ENCODE data around the gene FOSL2. TPM values are rescaled to one million over a fixed set of nuclear protein-coding genes. Genes with fewer than 3 reads are reported as not detected.

FOSL2 gene
- total and polyA plus RNA-seq, 2 experiments from 2014 or later = 0.60 to 4.3 TPM

DNA sequence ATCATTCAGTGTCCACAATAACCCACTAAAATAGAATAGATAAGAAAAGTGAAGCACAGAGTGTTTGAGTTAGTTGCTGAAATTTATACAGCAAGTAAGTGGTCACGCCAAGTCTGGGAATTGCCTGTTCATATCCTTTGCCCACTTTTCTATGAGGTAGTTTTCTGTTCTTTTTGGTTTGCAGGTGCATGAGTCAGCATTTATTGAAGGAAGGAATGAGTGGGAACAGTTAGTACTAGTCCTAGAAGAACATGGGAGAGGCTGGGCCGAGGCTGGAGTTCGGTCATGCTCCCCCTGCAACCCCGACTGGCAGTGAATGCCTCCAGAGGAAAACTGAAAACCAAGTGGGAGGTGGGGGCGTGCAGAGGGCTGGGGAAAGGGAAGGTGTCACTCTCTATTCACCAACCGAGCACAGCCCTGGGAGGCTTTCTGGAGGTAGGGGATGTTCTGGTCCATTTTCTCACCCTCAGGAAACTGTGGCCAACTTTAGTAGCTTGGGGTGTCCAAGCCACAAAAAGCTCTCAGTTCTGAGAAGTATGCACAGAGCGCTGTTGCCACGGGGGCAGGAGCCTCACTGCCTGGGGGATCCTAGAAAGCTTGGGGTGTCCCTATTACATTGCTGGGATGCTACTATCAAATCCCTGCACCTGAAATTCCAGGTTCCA is 41.4 kb downstream of the FOSL2 start (continued):
- TF ChIP-seq, protein P1, sequence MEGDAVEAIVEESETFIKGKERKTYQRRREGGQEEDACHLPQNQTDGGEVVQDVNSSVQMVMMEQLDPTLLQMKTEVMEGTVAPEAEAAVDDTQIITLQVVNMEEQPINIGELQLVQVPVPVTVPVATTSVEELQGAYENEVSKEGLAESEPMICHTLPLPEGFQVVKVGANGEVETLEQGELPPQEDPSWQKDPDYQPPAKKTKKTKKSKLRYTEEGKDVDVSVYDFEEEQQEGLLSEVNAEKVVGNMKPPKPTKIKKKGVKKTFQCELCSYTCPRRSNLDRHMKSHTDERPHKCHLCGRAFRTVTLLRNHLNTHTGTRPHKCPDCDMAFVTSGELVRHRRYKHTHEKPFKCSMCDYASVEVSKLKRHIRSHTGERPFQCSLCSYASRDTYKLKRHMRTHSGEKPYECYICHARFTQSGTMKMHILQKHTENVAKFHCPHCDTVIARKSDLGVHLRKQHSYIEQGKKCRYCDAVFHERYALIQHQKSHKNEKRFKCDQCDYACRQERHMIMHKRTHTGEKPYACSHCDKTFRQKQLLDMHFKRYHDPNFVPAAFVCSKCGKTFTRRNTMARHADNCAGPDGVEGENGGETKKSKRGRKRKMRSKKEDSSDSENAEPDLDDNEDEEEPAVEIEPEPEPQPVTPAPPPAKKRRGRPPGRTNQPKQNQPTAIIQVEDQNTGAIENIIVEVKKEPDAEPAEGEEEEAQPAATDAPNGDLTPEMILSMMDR (conservative IDR thresholded peaks at IDR 0.05; ENCODE audit: low read depth in 2 of 2) = no peak
- no peak for TF ChIP-seq ZNF331 (CRISPR knock-in tag; IDR thresholded peaks at IDR 0.05; ENCODE audit: low read depth)
- TF ChIP-seq, protein P2, sequence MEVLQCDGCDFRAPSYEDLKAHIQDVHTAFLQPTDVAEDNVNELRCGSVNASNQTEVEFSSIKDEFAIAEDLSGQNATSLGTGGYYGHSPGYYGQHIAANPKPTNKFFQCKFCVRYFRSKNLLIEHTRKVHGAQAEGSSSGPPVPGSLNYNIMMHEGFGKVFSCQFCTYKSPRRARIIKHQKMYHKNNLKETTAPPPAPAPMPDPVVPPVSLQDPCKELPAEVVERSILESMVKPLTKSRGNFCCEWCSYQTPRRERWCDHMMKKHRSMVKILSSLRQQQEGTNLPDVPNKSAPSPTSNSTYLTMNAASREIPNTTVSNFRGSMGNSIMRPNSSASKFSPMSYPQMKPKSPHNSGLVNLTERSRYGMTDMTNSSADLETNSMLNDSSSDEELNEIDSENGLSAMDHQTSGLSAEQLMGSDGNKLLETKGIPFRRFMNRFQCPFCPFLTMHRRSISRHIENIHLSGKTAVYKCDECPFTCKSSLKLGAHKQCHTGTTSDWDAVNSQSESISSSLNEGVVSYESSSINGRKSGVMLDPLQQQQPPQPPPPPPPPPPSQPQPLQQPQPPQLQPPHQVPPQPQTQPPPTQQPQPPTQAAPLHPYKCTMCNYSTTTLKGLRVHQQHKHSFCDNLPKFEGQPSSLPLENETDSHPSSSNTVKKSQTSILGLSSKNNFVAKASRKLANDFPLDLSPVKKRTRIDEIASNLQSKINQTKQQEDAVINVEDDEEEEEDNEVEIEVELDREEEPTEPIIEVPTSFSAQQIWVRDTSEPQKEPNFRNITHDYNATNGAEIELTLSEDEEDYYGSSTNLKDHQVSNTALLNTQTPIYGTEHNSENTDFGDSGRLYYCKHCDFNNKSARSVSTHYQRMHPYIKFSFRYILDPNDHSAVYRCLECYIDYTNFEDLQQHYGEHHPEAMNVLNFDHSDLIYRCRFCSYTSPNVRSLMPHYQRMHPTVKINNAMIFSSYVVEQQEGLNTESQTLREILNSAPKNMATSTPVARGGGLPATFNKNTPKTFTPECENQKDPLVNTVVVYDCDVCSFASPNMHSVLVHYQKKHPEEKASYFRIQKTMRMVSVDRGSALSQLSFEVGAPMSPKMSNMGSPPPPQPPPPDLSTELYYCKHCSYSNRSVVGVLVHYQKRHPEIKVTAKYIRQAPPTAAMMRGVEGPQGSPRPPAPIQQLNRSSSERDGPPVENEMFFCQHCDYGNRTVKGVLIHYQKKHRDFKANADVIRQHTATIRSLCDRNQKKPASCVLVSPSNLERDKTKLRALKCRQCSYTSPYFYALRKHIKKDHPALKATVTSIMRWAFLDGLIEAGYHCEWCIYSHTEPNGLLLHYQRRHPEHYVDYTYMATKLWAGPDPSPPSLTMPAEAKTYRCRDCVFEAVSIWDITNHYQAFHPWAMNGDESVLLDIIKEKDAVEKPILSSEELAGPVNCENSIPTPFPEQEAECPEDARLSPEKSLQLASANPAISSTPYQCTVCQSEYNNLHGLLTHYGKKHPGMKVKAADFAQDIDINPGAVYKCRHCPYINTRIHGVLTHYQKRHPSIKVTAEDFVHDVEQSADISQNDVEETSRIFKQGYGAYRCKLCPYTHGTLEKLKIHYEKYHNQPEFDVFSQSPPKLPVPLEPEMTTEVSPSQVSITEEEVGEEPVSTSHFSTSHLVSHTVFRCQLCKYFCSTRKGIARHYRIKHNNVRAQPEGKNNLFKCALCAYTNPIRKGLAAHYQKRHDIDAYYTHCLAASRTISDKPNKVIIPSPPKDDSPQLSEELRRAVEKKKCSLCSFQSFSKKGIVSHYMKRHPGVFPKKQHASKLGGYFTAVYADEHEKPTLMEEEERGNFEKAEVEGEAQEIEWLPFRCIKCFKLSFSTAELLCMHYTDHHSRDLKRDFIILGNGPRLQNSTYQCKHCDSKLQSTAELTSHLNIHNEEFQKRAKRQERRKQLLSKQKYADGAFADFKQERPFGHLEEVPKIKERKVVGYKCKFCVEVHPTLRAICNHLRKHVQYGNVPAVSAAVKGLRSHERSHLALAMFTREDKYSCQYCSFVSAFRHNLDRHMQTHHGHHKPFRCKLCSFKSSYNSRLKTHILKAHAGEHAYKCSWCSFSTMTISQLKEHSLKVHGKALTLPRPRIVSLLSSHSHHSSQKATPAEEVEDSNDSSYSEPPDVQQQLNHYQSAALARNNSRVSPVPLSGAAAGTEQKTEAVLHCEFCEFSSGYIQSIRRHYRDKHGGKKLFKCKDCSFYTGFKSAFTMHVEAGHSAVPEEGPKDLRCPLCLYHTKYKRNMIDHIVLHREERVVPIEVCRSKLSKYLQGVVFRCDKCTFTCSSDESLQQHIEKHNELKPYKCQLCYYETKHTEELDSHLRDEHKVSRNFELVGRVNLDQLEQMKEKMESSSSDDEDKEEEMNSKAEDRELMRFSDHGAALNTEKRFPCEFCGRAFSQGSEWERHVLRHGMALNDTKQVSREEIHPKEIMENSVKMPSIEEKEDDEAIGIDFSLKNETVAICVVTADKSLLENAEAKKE (CRISPR knock-in tag; IDR thresholded peaks at IDR 0.05) = no peak

DNA sequence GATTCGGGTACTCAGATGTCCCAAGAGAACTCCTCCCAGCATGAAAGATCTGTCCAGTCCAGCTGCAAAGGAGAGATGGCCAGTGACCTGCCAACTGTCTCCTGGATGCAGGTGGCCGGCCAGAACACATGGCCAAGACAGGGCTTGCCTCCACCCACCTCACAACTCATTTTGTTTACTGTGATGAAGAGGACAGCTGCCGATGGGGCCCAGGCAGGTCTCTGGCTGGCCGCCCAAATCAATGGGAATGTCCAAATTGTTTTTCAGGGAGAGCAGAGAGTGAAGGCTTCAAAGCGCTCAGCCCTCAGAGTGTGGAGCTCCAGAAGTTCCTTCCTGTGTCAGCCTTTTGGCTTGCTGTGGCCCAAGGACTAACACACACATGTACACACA is 41.9 kb downstream of the FOSL2 start:
- H3K27ac ChIP-seq (ENCODE audit: low read depth) = no peak overlapping the region
- no peaks in the 10 kb centered on the region for H4K20me1 ChIP-seq (replicated peaks; ENCODE audit: insufficient read depth)
- DNase-seq (ENCODE audit: low spot score) (no peak), ATAC-seq (no peak)
- H3K79me2 ChIP-seq (replicated peaks; ENCODE audit: insufficient read depth) = no peaks in the 10 kb centered on the region
- H3F3A ChIP-seq (replicated peaks; ENCODE audit: low read depth) = no peaks in the 10 kb centered on the region
- no peaks in the 10 kb centered on the region for H3K36me3 ChIP-seq (ENCODE audit: insufficient read depth)
- H2AFZ ChIP-seq = no peak overlapping the region
- H3K36me3 Mint-ChIP-seq (ENCODE audit: low read depth) = no peaks in the 10 kb centered on the region
- H3K4me3 ChIP-seq = no peak overlapping the region
- H3K27me3 Mint-ChIP-seq (ENCODE audit: insufficient read depth, low read depth, poor library complexity) = peaks cover 3% of the 10 kb centered on the region
- no peak overlapping the region for H3K27ac Mint-ChIP-seq
- no peaks in the 10 kb centered on the region for H3K9me2 ChIP-seq (ENCODE audit: insufficient read depth)
- H3K4me1 ChIP-seq (ENCODE audit: insufficient read depth) = no peaks in the 10 kb centered on the region
- H3K4me3 Mint-ChIP-seq = no peak overlapping the region
- peaks cover 16% of the 10 kb centered on the region; the same call in 2 of the 3 replicates for H3K9me3 Mint-ChIP-seq
- no peak overlapping the region for H3K4me2 ChIP-seq
- peaks cover 3% of the 10 kb centered on the region; the same call in 2 of the 3 replicates for H3K4me1 Mint-ChIP-seq
- H3K27me3 ChIP-seq (ENCODE audit: insufficient read depth) = no peaks in the 10 kb centered on the region
- TF ChIP-seq JUNB (IDR thresholded peaks at IDR 0.05; ENCODE audit: unreplicated experiment) (no peak), NANOG (IDR thresholded peaks at IDR 0.05; ENCODE audit: borderline replicate concordance) (no peak), CREB1 (CRISPR knock-in tag; IDR thresholded peaks at IDR 0.05; ENCODE audit: low read depth) (no peak)
- TF ChIP-seq, protein P3, sequence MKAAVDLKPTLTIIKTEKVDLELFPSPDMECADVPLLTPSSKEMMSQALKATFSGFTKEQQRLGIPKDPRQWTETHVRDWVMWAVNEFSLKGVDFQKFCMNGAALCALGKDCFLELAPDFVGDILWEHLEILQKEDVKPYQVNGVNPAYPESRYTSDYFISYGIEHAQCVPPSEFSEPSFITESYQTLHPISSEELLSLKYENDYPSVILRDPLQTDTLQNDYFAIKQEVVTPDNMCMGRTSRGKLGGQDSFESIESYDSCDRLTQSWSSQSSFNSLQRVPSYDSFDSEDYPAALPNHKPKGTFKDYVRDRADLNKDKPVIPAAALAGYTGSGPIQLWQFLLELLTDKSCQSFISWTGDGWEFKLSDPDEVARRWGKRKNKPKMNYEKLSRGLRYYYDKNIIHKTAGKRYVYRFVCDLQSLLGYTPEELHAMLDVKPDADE (IDR thresholded peaks at IDR 0.05) = no peak
